ENCODE measurements around the gene MRTFA. TPM values are rescaled to one million over a fixed set of nuclear protein-coding genes. Genes with fewer than 3 reads are reported as not detected.

MRTFA gene
- total and polyA plus RNA-seq, 2 donors, result 22.3 to 37.6 TPM

GRCh38 chr22:40651057-40651456 is 14.5 kb upstream of the MRTFA start:
- WGBS, result 65% methylated on average over 2 of the region's 2 CpGs
- Histone ChIP-seq H3K27ac (ENCODE audit: low read depth) (peak overlapping the region; percentile 91), H3K4me3 (ENCODE audit: low read depth, low read length) (no peak overlapping the region), H3K4me1 (ENCODE audit: insufficient read depth) (no peaks in the 10 kb centered on the region), H3K36me3 (ENCODE audit: insufficient read depth) (no peaks in the 10 kb centered on the region)
- no peak for DNase-seq (ENCODE audit: extremely low spot score)

GRCh38 chr22:40648386-40648785 is 11.9 kb upstream of the MRTFA start:
- DNase-seq (ENCODE audit: extremely low spot score), result no peak
- Histone ChIP-seq H3K4me3 (ENCODE audit: low read depth, low read length) (no peak overlapping the region), H3K4me1 (ENCODE audit: insufficient read depth) (peaks cover 1% of the 10 kb centered on the region), H3K27ac (ENCODE audit: low read depth) (no peak overlapping the region), H3K36me3 (ENCODE audit: insufficient read depth) (no peaks in the 10 kb centered on the region)
- WGBS, result 86% methylated on average over 10 of the region's 10 CpGs

GRCh38 chr22:40645579-40646197 is 9.2 kb upstream of the MRTFA start:
- H3K27ac ChIP-seq (ENCODE audit: low read depth), result no peak overlapping the region
- no peak for DNase-seq (ENCODE audit: extremely low spot score)
- no peaks in the 10 kb centered on the region for H3K36me3 ChIP-seq (ENCODE audit: insufficient read depth)
- WGBS, result 58% methylated on average over 4 of the region's 4 CpGs
- H3K4me1 ChIP-seq (ENCODE audit: insufficient read depth), result peaks cover 1% of the 10 kb centered on the region
- no peak overlapping the region for H3K4me3 ChIP-seq (ENCODE audit: low read depth, low read length)

- Histone ChIP-seq H3K4me3 (ENCODE audit: low read depth, low read length) (no peak overlapping the region), H3K36me3 (ENCODE audit: insufficient read depth) (no peaks in the 10 kb centered on the region), H3K27ac (ENCODE audit: low read depth) (no peak overlapping the region), H3K4me1 (ENCODE audit: insufficient read depth) (peaks cover 1% of the 10 kb centered on the region)
- no peak for DNase-seq (ENCODE audit: extremely low spot score)
- WGBS, result 93% methylated on average over 4 of the region's 4 CpGs
Observed at GRCh38 chr22:40642316-40642715, 5.8 kb upstream of the MRTFA start.

GRCh38 chr22:40641269-40641668 is 4.8 kb upstream of the MRTFA start:
- Histone ChIP-seq H3K36me3 (ENCODE audit: insufficient read depth) (no peaks in the 10 kb centered on the region), H3K4me3 (ENCODE audit: low read depth, low read length) (no peak overlapping the region), H3K27ac (ENCODE audit: low read depth) (no peak overlapping the region), H3K4me1 (ENCODE audit: insufficient read depth) (peaks cover 1% of the 10 kb centered on the region)
- no peak for DNase-seq (ENCODE audit: extremely low spot score)
- 93% methylated on average over 6 of the region's 6 CpGs for WGBS

GRCh38 chr22:40638261-40638660 is 1.7 kb upstream of the MRTFA start:
- WGBS, result 97% methylated on average over 17 of the region's 17 CpGs
- no peaks in the 10 kb centered on the region for H3K36me3 ChIP-seq (ENCODE audit: insufficient read depth)
- H3K4me3 ChIP-seq (ENCODE audit: low read depth, low read length), result no peak overlapping the region
- H3K27ac ChIP-seq (ENCODE audit: low read depth), result no peak overlapping the region
- no peaks in the 10 kb centered on the region for H3K4me1 ChIP-seq (ENCODE audit: insufficient read depth)
- DNase-seq (ENCODE audit: extremely low spot score), result no peak

GRCh38 chr22:40637183-40638150 is 948 bp upstream of the MRTFA start:
- Histone ChIP-seq H3K4me1 (ENCODE audit: insufficient read depth) (no peaks in the 10 kb centered on the region), H3K27ac (ENCODE audit: low read depth) (peak overlapping the region; percentile 87), H3K36me3 (ENCODE audit: insufficient read depth) (no peaks in the 10 kb centered on the region), H3K4me3 (ENCODE audit: low read depth, low read length) (peak overlapping the region; percentile 53)
- no peak for DNase-seq (ENCODE audit: extremely low spot score)
- WGBS, result 23% methylated on average over 46 of the region's 46 CpGs

- Histone ChIP-seq H3K36me3 (ENCODE audit: insufficient read depth) (no peaks in the 10 kb centered on the region), H3K4me1 (ENCODE audit: insufficient read depth) (no peaks in the 10 kb centered on the region), H3K27ac (ENCODE audit: low read depth) (peak overlapping the region; percentile 82), H3K4me3 (ENCODE audit: low read depth, low read length) (peak overlapping the region; percentile 90)
- under 1% methylated on average over 28 of the region's 31 CpGs for WGBS
- no peak for DNase-seq (ENCODE audit: extremely low spot score)
Observed at GRCh38 chr22:40635940-40636379, 559 bp downstream of the MRTFA start.

- H3K36me3 ChIP-seq (ENCODE audit: insufficient read depth), result no peaks in the 10 kb centered on the region
- peak overlapping the region; percentile 90 for H3K4me3 ChIP-seq (ENCODE audit: low read depth, low read length)
- H3K4me1 ChIP-seq (ENCODE audit: insufficient read depth), result no peaks in the 10 kb centered on the region
- H3K27ac ChIP-seq (ENCODE audit: low read depth), result no peak overlapping the region
- DNase-seq (ENCODE audit: extremely low spot score), result no peak
- WGBS, result 20% methylated on average over 21 of the region's 21 CpGs
Observed at GRCh38 chr22:40635043-40635939, 1.2 kb downstream of the MRTFA start.

- H3K27ac ChIP-seq (ENCODE audit: low read depth), result no peak overlapping the region
Observed at GRCh38 chr22:40634119-40634903, 2.2 kb downstream of the MRTFA start.

GRCh38 chr22:40633036-40633435 is 3.5 kb downstream of the MRTFA start:
- no peak for DNase-seq (ENCODE audit: extremely low spot score)
- Histone ChIP-seq H3K4me1 (ENCODE audit: insufficient read depth) (no peaks in the 10 kb centered on the region), H3K27ac (ENCODE audit: low read depth) (no peak overlapping the region), H3K4me3 (ENCODE audit: low read depth, low read length) (no peak overlapping the region), H3K36me3 (ENCODE audit: insufficient read depth) (no peaks in the 10 kb centered on the region)
- WGBS, result 95% methylated on average over 3 of the region's 3 CpGs

More at GRCh38 chr22:40634119-40634903, 2.2 kb downstream of the MRTFA start:
- DNase-seq (ENCODE audit: extremely low spot score), result no peak
- Histone ChIP-seq H3K4me1 (ENCODE audit: insufficient read depth) (no peaks in the 10 kb centered on the region), H3K36me3 (ENCODE audit: insufficient read depth) (no peaks in the 10 kb centered on the region), H3K4me3 (ENCODE audit: low read depth, low read length) (no peak overlapping the region)
- WGBS, result 73% methylated on average over 11 of the region's 11 CpGs

- no peak for DNase-seq (ENCODE audit: extremely low spot score)
- no peaks in the 10 kb centered on the region for H3K36me3 ChIP-seq (ENCODE audit: insufficient read depth)
- no peak overlapping the region for H3K27ac ChIP-seq (ENCODE audit: low read depth)
- no peaks in the 10 kb centered on the region for H3K4me1 ChIP-seq (ENCODE audit: insufficient read depth)
- no peak overlapping the region for H3K4me3 ChIP-seq (ENCODE audit: low read depth, low read length)
- WGBS, result 96% methylated on average over 2 of the region's 2 CpGs
Observed at GRCh38 chr22:40631925-40632324, 4.6 kb downstream of the MRTFA start.

Data from urinary bladder (tissue), 4 donors.